GM12865 (cell line): ENCODE measurements around the gene FARP1.

Experiments
- DNase-seq: peaks from one replicate; pipeline ENCODE4 v3.0.0; 2010; ENCODE audit warnings: low read depth
- H3K4me3 ChIP-seq: 2 replicates; pipeline ENCODE4 v1.5.1; 2011; ENCODE audit warnings: mild to moderate bottlenecking, low read depth, low read length, control low read depth
- TF ChIP-seq, protein P1 (sequence below): IDR thresholded peaks from 2 replicates; pipeline ENCODE4 v1.5.1; 2011; ENCODE audit warnings: low read length, control low read depth, low read depth, inconsistent platforms; ENCODE audit not compliant: insufficient read depth; ENCODE audit errors: missing control alignments

Gene FARP1

DNA sequence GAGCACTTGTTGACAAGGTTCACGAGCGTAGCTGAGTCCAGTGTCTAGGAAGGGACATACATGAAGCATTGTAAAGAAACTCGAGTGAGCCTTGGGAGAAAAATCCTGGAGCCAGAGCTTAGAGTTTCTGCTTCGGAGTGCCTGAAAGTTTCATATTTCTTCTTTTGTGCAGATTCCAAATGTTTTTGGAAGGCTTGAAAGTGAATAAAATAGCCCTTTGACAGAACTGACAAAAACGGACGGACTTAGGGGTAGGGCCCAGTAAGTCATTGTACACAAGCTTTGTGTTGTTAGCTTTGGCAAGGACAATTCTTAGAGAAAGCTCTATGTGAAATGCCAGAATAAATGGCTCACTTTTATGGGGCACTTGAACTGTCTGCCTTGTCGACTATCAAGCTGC, 31.4 kb downstream of the FARP1 start:
- H3K4me3 ChIP-seq: no peak overlapping the region
- TF ChIP-seq, protein P1, sequence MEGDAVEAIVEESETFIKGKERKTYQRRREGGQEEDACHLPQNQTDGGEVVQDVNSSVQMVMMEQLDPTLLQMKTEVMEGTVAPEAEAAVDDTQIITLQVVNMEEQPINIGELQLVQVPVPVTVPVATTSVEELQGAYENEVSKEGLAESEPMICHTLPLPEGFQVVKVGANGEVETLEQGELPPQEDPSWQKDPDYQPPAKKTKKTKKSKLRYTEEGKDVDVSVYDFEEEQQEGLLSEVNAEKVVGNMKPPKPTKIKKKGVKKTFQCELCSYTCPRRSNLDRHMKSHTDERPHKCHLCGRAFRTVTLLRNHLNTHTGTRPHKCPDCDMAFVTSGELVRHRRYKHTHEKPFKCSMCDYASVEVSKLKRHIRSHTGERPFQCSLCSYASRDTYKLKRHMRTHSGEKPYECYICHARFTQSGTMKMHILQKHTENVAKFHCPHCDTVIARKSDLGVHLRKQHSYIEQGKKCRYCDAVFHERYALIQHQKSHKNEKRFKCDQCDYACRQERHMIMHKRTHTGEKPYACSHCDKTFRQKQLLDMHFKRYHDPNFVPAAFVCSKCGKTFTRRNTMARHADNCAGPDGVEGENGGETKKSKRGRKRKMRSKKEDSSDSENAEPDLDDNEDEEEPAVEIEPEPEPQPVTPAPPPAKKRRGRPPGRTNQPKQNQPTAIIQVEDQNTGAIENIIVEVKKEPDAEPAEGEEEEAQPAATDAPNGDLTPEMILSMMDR: no peak
- no peak for DNase-seq

DNA sequence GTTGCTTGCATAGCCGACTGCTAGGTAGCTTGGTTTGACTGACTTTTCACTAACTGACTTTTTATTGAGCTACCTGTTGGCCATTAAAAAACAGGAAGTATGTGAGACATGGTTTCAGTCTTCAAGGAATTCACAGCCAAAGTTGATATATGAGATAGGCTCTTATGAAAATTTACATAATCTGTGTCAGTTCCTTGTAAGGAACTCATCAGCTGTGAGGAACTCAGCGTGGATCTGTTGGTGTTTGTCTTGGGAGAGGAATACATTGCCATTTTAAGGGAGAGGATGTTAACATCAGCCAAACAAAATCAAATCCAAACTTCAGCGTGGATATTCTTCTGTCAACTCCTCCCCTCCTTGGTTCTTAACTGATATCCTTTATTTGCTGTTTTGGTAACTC, 32.1 kb downstream of the FARP1 start:
- DNase-seq: no peak
- TF ChIP-seq, protein P1: no peak
- H3K4me3 ChIP-seq: no peak overlapping the region

DNA sequence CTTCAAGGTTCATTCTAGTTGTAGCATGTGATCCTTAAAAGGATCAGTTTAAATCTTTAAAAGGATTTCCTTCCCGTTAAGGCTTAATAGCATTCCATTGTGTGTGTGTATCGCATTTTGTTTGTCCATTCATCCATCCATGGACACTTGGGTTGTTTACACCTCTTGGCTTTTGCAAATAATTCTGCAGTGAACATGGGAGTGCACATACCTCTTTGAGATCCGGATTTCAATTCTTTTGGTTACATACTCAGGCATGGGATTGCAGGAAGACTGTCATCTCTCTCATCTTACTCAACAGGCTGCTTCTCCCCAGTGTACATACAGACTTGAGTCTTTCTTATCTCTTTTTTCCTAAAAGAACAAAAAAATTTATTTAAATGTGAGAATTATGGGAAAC, 32.9 kb downstream of the FARP1 start:
- DNase-seq: no peak
- no peak overlapping the region for H3K4me3 ChIP-seq
- TF ChIP-seq, protein P1: no peak

DNA sequence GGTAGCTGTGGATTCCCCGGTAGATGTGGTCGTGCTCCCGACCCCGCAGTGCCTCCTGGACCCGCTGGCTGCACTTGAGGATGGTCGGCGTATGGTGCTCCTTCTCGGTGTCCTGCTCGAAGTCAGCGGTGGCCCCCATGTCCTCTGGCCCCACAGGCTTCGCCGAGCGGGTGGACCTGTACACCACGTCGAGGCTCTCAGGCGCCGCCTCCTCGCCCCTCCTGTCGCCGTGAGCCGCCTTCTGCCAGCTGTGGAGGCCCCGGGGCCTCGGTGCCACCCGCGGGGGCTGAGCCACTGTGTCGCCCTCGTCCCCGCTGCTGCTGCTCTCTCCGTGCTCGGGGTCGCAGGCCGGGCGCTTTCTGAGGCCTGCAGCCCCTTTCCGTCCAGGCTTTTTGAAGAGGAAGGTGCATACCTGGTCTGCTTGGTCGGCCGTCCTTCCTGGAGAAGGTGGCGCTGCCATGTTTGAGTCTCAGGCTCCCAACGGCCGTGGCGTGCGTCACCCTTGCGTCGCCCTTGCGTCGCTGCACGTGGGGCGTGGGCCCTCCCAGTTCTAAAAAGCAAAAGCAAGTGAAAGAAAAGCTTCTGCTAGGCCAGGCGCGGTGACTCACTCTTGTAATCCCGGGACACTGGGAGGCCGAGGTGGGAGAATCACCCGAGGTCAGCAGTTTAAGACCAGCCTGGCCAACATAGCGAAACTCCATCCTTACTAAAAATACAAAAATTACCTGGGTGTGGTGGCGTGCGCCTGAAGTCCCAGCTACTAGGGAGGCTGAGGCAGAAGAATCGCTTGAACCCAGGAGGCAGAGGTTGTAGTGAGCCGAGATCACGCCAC, 34.1 kb downstream of the FARP1 start, which contains the start of gene RNF113B:
TSS of gene RNF113B (minus strand) at position 493 of the 832 bp plus-strand sequence. CDS start at position 460, 33 bp downstream.
- H3K4me3 ChIP-seq: no peak within 1 kb of the TSS
- TF ChIP-seq, protein P1: no peak
- no peak for DNase-seq

DNA sequence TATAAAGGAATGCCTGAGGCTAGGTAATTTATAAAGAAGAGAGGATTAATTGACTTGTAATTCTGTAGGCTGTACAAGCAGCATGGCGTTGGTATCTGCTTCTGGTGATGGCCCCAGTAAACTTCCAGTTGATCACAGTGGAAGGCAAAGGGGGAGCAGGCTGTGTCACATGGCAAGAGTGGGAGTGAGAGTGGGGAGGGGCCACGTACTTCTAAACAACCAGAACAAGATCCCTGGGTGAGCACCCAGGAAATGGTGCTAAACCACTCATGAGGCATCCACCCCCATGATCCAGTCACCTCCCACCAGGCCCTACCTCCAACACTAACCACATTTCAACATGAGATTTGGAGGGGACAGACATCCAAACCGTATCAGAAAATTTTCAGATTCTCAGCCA, 37.2 kb downstream of the FARP1 start:
- TF ChIP-seq, protein P1: no peak
- no peak overlapping the region for H3K4me3 ChIP-seq
- no peak for DNase-seq

DNA sequence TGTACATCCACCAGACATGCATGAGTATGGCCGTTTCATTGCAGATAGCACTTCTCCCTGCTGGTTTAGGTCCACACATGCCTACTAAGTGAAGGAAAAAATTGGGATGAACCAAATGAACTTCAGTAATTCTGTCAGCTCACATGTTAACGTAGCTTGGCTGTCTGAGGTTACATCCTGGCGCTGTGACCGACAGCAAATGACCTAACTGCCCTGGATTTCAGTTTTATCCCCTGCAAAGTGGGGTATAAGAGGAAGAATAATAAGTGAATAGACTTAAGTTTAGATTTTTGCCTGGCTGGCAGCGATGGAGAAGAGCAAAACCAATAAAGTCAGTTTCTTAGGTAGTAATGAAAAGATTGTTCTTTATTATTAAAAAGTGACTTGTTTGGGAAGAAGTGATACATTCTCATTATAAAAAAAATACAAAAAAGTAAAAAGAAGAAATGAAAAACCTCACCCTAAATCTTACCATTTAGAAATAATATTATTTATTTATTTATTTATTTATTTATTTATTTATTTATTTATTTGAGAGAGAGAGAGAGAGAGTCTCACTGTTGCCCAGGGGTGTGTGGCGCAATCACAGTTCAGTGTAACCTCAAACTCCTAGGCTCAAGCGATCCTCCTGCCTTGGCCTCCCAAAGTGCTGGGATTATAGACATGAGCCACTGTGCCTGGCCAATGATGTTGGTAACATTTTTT, 38.4 kb downstream of the FARP1 start:
- no peak for DNase-seq
- TF ChIP-seq, protein P1: no peak
- H3K4me3 ChIP-seq: no peak overlapping the region
